Measurements from ENCODE around the gene RASGEF1C.
"Not testable (repeated sequence)": the region's sequence is repeated elsewhere in the genome, so short reads cannot be mapped to it uniquely, and the experiment has no call there.

Gene RASGEF1C

DNA sequence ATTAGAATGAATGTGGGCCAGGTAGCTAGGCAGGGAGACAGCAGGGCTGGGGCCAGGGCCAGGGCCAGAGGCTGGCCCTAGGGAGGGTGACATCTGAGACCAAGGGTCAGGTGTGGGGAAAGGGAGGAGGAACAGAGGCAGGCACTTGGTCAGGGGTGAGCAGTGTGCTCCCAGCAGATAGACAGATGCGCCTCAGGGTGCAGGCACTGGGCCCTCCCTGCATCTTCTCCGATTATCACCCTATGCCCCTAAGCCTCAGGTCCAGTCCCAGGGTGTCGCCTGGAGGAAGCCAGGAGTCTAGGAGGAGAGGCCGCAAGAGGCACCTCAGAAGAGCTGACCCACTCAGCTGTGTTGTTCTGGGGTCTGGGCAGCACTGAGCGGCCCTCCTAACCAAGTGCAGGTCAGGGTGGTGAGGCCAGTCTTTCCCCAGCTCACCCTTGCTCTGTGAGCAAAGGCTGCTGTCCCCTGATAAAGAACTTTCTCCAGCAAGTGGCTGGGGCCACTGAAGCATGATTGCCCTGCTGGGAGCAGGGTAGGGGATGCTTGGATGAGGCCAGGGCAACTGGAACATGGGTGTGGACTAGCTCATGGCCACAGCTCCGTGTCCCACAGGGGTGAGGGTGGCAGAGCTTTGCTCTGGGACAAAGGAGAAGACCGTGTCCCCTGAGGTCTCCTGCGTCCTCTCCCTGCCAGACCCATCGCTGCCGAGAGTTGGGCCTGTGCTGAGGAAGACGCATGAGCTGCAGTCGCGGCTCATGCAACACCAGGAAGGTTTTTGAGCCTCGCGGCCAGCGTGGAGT, 2.1 kb upstream of the RASGEF1C start:
- no peak for DNase-seq (ENCODE audit: low read depth)

DNA sequence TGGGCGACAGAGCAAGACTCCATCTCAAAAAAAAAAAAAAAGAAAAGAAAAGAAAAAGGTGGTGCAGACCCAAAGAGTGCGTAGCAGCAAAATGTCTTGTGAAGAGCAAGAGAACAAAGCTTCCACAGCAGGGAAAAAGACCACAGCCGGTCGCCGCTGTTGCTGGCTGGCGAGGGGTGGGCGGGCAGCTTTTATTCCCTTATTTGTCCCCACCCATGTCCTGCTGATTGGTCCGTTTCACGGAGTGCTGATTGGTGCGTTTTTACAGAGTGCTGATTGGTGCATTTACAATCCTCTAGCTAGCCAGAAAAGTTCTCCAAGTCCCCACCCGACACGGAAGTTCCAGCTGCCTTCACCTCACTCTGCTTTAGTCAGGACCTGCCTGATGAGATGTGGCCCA, 1.1 kb upstream of the RASGEF1C start:
- not testable (repeated sequence) for DNase-seq (ENCODE audit: low read depth)

GRCh38 chr5:180208435-180209081, 453 bp downstream of the RASGEF1C start:
- DNase-seq (ENCODE audit: low read depth): no peak

- no peak for DNase-seq (ENCODE audit: low read depth)
Measured at GRCh38 chr5:180208038-180208434, 975 bp downstream of the RASGEF1C start.

DNA sequence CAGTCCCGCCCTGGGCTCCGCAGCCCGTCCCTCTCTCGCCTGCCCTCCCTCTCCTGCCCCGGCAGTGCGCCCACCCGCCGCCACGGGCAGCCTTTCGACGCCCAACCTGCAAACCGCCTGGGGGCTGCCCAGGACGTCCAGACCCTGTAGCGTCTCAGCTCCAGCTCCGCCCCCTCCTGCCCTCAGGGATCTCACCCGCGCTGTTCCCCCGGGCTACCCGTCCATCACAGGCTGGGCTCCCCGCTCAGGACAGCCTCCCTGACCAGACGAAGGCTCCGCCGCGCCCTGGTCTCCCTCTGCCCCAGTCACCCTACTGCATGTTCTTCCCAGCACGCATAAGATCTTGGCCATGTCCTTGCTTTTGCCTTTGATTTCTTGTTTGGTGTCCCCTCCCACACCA, 1.4 kb downstream of the RASGEF1C start:
- no peak for DNase-seq (ENCODE audit: low read depth)

GRCh38 chr5:180206993-180207392, 2.0 kb downstream of the RASGEF1C start:
- no peak for DNase-seq (ENCODE audit: low read depth)

GRCh38 chr5:180205916-180206315, 3.1 kb downstream of the RASGEF1C start:
- DNase-seq (ENCODE audit: low read depth): no peak

DNA sequence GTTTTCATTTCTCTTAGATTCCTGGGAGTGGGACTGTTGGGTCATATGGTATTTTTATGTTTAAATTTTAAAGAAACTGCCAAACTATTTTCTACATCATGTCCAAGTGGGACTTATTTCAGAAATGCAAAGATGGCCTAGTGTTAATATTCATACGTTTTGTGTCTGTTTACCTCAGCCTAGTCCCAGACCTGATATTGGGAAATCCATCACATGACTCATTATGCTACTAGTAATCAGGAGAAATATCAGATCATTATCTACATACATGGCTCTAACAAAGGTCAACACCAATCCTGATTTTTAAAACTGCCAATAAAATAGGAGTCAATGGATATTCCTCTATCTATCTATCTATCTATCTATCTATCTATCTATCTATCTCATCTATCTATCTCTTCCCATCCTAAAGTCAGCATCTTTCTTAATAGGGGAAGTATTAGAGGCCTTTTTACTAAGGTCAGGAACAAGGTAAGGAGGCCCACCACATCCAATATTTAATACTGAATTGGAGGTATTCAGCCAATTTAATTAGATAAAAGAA, 4.7 kb downstream of the RASGEF1C start:
- DNase-seq (ENCODE audit: low read depth): no peak

DNA sequence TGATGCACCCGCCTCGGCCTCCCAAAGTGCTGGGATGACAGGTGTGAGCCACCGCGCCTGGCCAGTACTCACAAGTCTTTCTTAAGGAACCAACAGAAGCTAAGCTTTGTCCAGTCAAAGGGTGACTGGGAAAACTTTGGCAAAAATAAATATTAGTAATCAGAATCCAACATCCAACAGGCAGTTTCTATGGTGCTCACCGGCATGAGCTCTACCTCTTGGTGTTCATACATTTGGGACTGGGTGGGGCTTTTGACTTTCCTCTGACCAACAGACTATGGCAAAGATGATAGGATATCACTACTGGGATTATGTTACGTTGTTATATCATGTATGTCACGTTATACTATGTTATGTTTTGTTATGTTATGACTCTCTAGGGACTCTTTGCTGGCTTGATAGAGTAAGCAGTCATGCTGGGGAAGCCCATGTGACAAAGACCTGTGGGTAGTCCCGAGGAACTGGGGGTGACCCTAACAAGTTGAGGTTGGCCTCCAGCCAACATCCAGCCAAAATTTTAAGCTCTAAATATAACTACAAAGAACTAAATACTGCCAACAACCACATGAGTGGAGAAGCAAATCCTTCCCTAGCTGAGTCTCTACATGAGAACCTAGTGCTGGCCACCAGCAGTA, 6.0 kb downstream of the RASGEF1C start:
- no peak for DNase-seq (ENCODE audit: low read depth)

DNA sequence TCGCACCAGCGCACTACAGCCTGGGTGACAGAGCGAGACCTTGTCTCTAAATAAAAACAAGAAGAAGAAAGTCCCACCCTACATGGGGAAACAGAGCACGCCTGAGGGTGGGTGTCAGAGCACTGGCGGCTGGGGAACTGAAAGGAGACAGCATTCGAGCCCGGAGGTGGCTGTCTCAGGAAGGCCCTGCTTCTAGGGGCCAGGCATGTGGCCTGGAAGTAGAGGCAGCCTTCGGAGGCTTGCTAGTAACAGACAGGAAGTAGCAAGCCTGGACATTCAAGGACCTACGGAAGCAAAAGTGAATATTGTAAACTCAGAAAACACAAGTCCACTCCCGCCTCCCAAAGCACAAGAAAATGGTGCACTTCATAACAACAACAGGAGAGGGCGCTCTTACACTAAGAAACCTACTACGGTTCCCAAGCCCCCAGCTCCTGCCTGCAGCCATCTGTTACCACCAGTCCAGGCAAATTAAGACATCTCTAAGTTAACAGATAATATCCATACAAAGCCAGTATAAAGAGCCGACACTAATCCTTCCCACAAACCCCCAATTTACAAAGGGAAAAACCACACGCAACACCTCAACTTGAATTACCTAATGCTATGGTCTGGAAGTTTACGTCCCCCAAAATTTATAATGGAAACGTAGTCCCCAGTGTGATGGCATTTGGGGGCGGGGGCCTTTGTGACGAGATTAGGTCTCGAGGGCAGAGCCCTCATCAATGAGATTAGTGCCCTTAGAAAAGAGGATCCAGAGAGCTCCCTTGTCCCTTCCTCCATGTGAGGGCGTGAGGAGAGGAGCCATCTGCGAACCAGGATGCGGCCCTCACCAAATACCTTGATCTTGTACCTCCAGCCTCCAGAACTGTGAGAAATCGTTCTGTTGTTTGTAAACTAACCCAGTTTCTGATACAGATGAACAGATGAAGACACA, 7.7 kb downstream of the RASGEF1C start:
- no peak for DNase-seq (ENCODE audit: low read depth)

DNA sequence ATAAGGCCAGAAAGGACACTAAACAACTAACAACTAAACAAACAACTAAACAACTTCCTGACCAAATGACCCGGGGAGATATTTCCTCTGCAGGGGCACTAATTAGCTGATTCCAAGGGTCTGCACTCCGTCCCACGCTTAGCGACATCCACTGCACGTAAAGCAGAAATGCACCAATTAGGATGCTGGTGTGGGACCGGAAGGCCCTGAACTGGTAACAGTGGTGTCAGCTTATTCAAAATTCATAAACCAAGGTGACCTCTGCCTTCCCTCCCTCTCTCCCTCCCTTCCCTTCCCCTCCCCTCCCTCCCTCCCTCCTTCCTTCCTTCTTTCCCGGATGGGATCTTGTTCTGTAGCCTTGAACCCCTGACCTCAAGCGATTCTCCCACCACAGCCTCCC, 9.6 kb downstream of the RASGEF1C start:
- DNase-seq (ENCODE audit: low read depth): no peak

DNA sequence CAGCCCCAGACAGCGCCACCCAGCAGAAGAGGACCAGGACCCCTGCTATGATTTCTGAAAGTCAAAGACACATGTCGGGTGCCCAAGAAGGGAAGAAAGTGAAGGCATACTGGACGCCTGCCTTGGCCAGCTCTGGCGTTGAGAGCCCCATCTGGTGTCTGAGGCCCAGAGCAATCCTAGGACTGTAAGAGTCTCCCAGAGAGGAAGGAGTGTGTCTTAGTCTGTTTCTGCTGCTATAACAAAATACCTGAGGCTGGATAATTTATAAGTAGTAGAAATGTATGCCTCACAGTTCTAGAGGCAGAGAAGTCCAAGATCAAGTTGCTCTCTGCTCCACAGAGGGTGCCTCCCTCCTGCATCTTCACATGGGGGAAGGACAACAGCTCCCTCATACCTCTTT, 10.8 kb downstream of the RASGEF1C start:
- no peak for DNase-seq (ENCODE audit: low read depth)

GRCh38 chr5:180197016-180197702, 11.9 kb downstream of the RASGEF1C start:
- DNase-seq (ENCODE audit: low read depth): no peak

- no peak for DNase-seq (ENCODE audit: low read depth)
Measured at GRCh38 chr5:180194410-180195345, 14.3 kb downstream of the RASGEF1C start.

DNA sequence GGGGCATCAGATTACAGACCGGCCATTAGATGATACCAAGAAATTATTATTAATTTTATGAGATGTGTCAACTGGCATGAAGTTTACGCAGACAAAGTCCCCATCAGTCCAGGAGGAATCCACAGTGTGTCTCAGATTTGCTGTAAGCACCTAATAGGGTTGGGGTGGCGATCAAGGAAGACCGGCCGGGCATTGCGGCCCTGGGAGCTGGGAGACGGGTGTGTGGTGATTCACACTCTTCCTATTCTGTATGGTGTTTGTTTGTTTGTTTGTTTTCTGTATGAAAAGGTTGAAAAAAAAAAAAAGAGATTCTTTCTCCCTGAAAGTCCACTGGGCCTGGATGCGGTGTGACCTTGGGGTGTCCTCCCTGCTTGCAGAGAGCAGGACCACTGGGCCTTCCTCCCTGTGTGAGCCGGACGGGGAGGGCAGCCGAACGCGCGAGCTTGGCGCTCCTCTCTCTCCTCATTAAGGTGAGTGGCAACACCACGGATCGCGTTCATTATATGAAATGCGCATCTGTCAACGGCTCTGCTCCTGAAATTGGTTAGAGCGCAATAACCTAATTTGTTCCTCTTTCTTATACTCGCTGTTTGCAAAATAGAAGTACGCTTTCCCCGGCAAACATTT, 15.1 kb downstream of the RASGEF1C start:
- DNase-seq (ENCODE audit: low read depth): no peak

- DNase-seq (ENCODE audit: low read depth): no peak
Measured at GRCh38 chr5:180191716-180192115, 17.3 kb downstream of the RASGEF1C start.

DNA sequence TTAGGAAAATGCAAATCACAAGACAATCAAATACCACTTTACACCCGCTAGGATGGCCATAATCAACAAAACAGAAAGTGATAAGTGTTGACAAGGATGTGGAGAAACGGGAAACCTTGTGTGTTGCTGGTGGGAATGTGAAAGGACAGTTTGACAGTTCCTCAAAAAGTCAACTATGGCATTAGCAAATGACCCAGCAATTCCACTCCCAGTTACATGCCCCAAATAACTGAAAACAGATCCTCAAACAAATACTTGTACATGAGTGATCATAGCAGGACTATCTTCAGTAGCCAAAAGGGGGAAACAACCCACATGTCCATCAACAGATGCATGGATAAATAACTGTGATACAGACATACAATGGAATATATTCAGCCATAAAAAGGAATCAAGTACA, 21.2 kb downstream of the RASGEF1C start:
- no peak for DNase-seq (ENCODE audit: low read depth)

- DNase-seq (ENCODE audit: low read depth): no peak
Measured at GRCh38 chr5:180180846-180181245, 28.2 kb downstream of the RASGEF1C start.

GRCh38 chr5:180180421-180180820, 28.6 kb downstream of the RASGEF1C start:
- no peak for DNase-seq (ENCODE audit: low read depth)
